ENCODE results near the gene ACBD6. TPM values are rescaled to one million over a fixed set of nuclear protein-coding genes. Genes with fewer than 3 reads are reported as not detected.

The ACBD6 gene
- total and polyA plus RNA-seq, 2 donors (not counting 1 experiment from before 2014, with no cell fraction given), result 52.9 to 80.9 TPM

GRCh38 chr1:180521474-180522212 lies 19.3 kb upstream of the ACBD6 start:
- H3K27ac Mint-ChIP-seq, result no peak overlapping the region
- TF ChIP-seq EZH2 (IDR thresholded peaks at IDR 0.05; ENCODE audit: borderline replicate concordance, insufficient read depth, low read depth, low read length, poor library complexity, severe bottlenecking), result no peak
- TF ChIP-seq CTCF (IDR thresholded peaks at IDR 0.05), result no peak
- no peak overlapping the region for H3K4me2 ChIP-seq (replicated peaks; ENCODE audit: low read depth, low read length, poor library complexity, severe bottlenecking)
- DNase-seq, result no peak
- H3K27me3 Mint-ChIP-seq, result peaks cover 8% of the 10 kb centered on the region
- peaks cover 9 to 10% of the 10 kb centered on the region in 2 donors for H3K4me1 ChIP-seq (ENCODE audit: control insufficient read depth in 2 of 2, insufficient read depth in 2 of 2, low read length in 2 of 2)
- H3K9me3 ChIP-seq (ENCODE audit: control extremely low read depth in 1 of 3, control insufficient read depth in 2 of 3, insufficient read depth in 1 of 3, low read length in 2 of 3), result no peaks in the 10 kb centered on the region
- CTCF ChIA-PET, result interaction anchor here (1.2 kb wide), 2 partner anchors 340 to 342 kb away, joined by 3 to 5 read pairs; no protein-coding TSS in a partner anchor
- H3K4me3 Mint-ChIP-seq, result no peak overlapping the region
- no peak overlapping the region for H2AFZ ChIP-seq (ENCODE audit: insufficient read depth, low read depth, low read length, poor library complexity, severe bottlenecking)
- H3K79me2 ChIP-seq (ENCODE audit: control insufficient read depth, insufficient read depth, low read length), result no peaks in the 10 kb centered on the region
- intact Hi-C loops (cut with micrococcal nuclease), result no loop called here
- H3K27ac ChIP-seq (ENCODE audit: low read length in 2 of 2), result no peak overlapping the region
- no peaks in the 10 kb centered on the region for H4K20me1 ChIP-seq (ENCODE audit: control insufficient read depth, insufficient read depth, low read length, poor library complexity, severe bottlenecking)
- no peaks in the 10 kb centered on the region for H3K9me3 Mint-ChIP-seq (ENCODE audit: insufficient read depth)
- no peak for ATAC-seq (ENCODE audit: low read depth)
- H3K36me3 ChIP-seq (replicated peaks in 1 of 2; ENCODE audit: control extremely low read depth in 1 of 2, control insufficient read depth in 1 of 2, extremely low read depth in 1 of 2, insufficient read depth in 2 of 2, low read length in 1 of 2), result no peaks in the 10 kb centered on the region
- H3K9ac ChIP-seq (ENCODE audit: low read length), result no peak overlapping the region
- no peak overlapping the region for H3K4me3 ChIP-seq (ENCODE audit: control extremely low read depth in 1 of 5, extremely low read depth in 1 of 5, insufficient read depth in 1 of 5, low read depth in 2 of 5, low read length in 4 of 5)
- POLR2A ChIA-PET, result no interaction called here
- WGBS (ENCODE audit: insufficient coverage), result 96% methylated on average over 3 of the region's 9 CpGs
- peaks cover 14% of the 10 kb centered on the region for H3K4me1 Mint-ChIP-seq
- H3K27me3 ChIP-seq (replicated peaks in 1 of 4; ENCODE audit: control extremely low read depth in 1 of 4, control insufficient read depth in 3 of 4, insufficient read depth in 4 of 4, low read length in 3 of 4), result no peaks in the 10 kb centered on the region

- H3K4me2 ChIP-seq (replicated peaks; ENCODE audit: low read depth, low read length, poor library complexity, severe bottlenecking), result no peak overlapping the region
- H2AFZ ChIP-seq (ENCODE audit: insufficient read depth, low read depth, low read length, poor library complexity, severe bottlenecking), result no peak overlapping the region
- H3K4me3 Mint-ChIP-seq, result no peak overlapping the region
- POLR2A ChIA-PET, result no interaction called here
- H3K9me3 ChIP-seq (ENCODE audit: control extremely low read depth in 1 of 3, control insufficient read depth in 2 of 3, insufficient read depth in 1 of 3, low read length in 2 of 3), result no peaks in the 10 kb centered on the region
- no peak for TF ChIP-seq CTCF (IDR thresholded peaks at IDR 0.05)
- no peak for TF ChIP-seq EZH2 (IDR thresholded peaks at IDR 0.05; ENCODE audit: borderline replicate concordance, insufficient read depth, low read depth, low read length, poor library complexity, severe bottlenecking)
- intact Hi-C loops (cut with micrococcal nuclease), result loop anchor here (5.0 kb wide), 4 partner anchors 342 to 907 kb away; no protein-coding TSS in a partner anchor
- peaks cover 8% of the 10 kb centered on the region for H3K27me3 Mint-ChIP-seq
- H3K27me3 ChIP-seq (replicated peaks in 1 of 4; ENCODE audit: control extremely low read depth in 1 of 4, control insufficient read depth in 3 of 4, insufficient read depth in 4 of 4, low read length in 3 of 4), result no peaks in the 10 kb centered on the region
- 44% methylated on average over 4 of the region's 4 CpGs for WGBS (ENCODE audit: insufficient coverage)
- no peak overlapping the region for H3K27ac ChIP-seq (ENCODE audit: low read length in 2 of 2)
- peaks cover under 1% of the 10 kb centered on the region in 2 donors for H3K4me1 ChIP-seq (ENCODE audit: control insufficient read depth in 2 of 2, insufficient read depth in 2 of 2, low read length in 2 of 2)
- no peaks in the 10 kb centered on the region for H4K20me1 ChIP-seq (ENCODE audit: control insufficient read depth, insufficient read depth, low read length, poor library complexity, severe bottlenecking)
- no peak overlapping the region for H3K9ac ChIP-seq (ENCODE audit: low read length)
- CTCF ChIA-PET, result interaction anchor here (1.0 to 9.9 kb wide), 3 partner anchors 10 to 343 kb away, joined by 3 to 227 read pairs (median 4); no protein-coding TSS in a partner anchor
- H3K4me1 Mint-ChIP-seq, result peaks cover 6% of the 10 kb centered on the region
- H3K9me3 Mint-ChIP-seq (ENCODE audit: insufficient read depth), result no peaks in the 10 kb centered on the region
- DNase-seq, result no peak
- ATAC-seq (ENCODE audit: low read depth), result no peak
- no peak overlapping the region for H3K27ac Mint-ChIP-seq
- H3K4me3 ChIP-seq (ENCODE audit: control extremely low read depth in 1 of 5, extremely low read depth in 1 of 5, insufficient read depth in 1 of 5, low read depth in 2 of 5, low read length in 4 of 5), result no peak overlapping the region
- H3K79me2 ChIP-seq (ENCODE audit: control insufficient read depth, insufficient read depth, low read length), result no peaks in the 10 kb centered on the region
- H3K36me3 ChIP-seq (replicated peaks in 1 of 2; ENCODE audit: control extremely low read depth in 1 of 2, control insufficient read depth in 1 of 2, extremely low read depth in 1 of 2, insufficient read depth in 2 of 2, low read length in 1 of 2), result no peaks in the 10 kb centered on the region
These were observed 17.5 kb upstream of the ACBD6 start for GRCh38 chr1:180519846-180520245.

Measured in B cell (primary cell).